H54 (cell line): Measurements from ENCODE around the gene ARMH3.

ENCODE experiments used
- DNase-seq: peaks from one replicate; pipeline ENCODE4 v3.0.0; 2011; ENCODE audit warnings: low spot score, mixed read lengths; ENCODE audit not compliant: insufficient read length
- FAIRE-seq: peaks from 3 replicates; lab custom pipeline; 2011; peaks lifted over from hg19 to GRCh38; lab: Jason Lieb, UNC
- POLR2A ChIP-seq: IDR thresholded peaks from 2 replicates; pipeline ENCODE4 v1.6.1; 2011; ENCODE audit warnings: low read depth, mild to moderate bottlenecking, low read length

ARMH3 gene

GRCh38 chr10:101897633-101898032 lies 158.3 kb downstream of the ARMH3 start:
- DNase-seq (peak; percentile 21), FAIRE-seq (no peak)
- TF ChIP-seq POLR2A = no peak

- FAIRE-seq = no peak
- DNase-seq = no peak
- no peak for TF ChIP-seq POLR2A
Observed at GRCh38 chr10:101896225-101896877, 159.6 kb downstream of the ARMH3 start.

- FAIRE-seq = no peak
Observed at GRCh38 chr10:101895781-101896180, 160.2 kb downstream of the ARMH3 start.

GRCh38 chr10:101894742-101895141 lies 161.2 kb downstream of the ARMH3 start:
- FAIRE-seq = no peak
- TF ChIP-seq POLR2A = no peak
- DNase-seq = no peak

More at GRCh38 chr10:101895781-101896180, 160.2 kb downstream of the ARMH3 start:
- DNase-seq = no peak
- TF ChIP-seq POLR2A = no peak

GRCh38 chr10:101894266-101894665 lies 161.7 kb downstream of the ARMH3 start:
- FAIRE-seq = no peak
- no peak for TF ChIP-seq POLR2A
- DNase-seq = no peak

GRCh38 chr10:101893510-101894120 lies 162.4 kb downstream of the ARMH3 start:
- DNase-seq (no peak), FAIRE-seq (no peak)
- no peak for TF ChIP-seq POLR2A

GRCh38 chr10:101892782-101893391 lies 163.1 kb downstream of the ARMH3 start:
- FAIRE-seq = no peak

GRCh38 chr10:101889256-101890210 lies 166.4 kb downstream of the ARMH3 start:
- peak; percentile 33 for DNase-seq
- peak; percentile 33 for FAIRE-seq
- no peak for TF ChIP-seq POLR2A

More at GRCh38 chr10:101892782-101893391, 163.1 kb downstream of the ARMH3 start:
- DNase-seq = peak; percentile 15
- TF ChIP-seq POLR2A = no peak

GRCh38 chr10:101888251-101888949 lies 167.6 kb downstream of the ARMH3 start:
- DNase-seq (no peak), FAIRE-seq (no peak)
- TF ChIP-seq POLR2A = no peak

- no peak for FAIRE-seq
- DNase-seq = no peak
- no peak for TF ChIP-seq POLR2A
Observed at GRCh38 chr10:101887775-101888174, 168.2 kb downstream of the ARMH3 start.

- no peak for TF ChIP-seq POLR2A
- FAIRE-seq (no peak), DNase-seq (no peak)
Observed at GRCh38 chr10:101886521-101887312, 169.3 kb downstream of the ARMH3 start.

- DNase-seq = no peak
- FAIRE-seq = no peak
- TF ChIP-seq POLR2A = no peak
Observed at GRCh38 chr10:101881036-101881774, 174.8 kb downstream of the ARMH3 start.

- no peak for DNase-seq
- no peak for TF ChIP-seq POLR2A
- FAIRE-seq = no peak
Observed at GRCh38 chr10:101880232-101880573, 175.8 kb downstream of the ARMH3 start.
